Endodermal cell (in vitro differentiated cells): ENCODE data around the gene HENMT1. TPM values are rescaled to one million over a fixed set of nuclear protein-coding genes. Genes with fewer than 3 reads are reported as not detected.

ENCODE experiments used
- DNase-seq: peaks from one replicate; pipeline ENCODE4 v3.0.0-alpha.2; 2017
- H3K27ac ChIP-seq: 2 replicates; pipeline ENCODE4 v1.5.1; 2013; ENCODE audit warnings: mild to moderate bottlenecking, low read depth, low read length, moderate library complexity
- H3K27me3 ChIP-seq: 2 replicates; pipeline ENCODE4 v1.6.1; 2013; ENCODE audit warnings: mild to moderate bottlenecking, low read length, moderate library complexity; ENCODE audit not compliant: insufficient read depth, control insufficient read depth, poor library complexity, severe bottlenecking
- H3K36me3 ChIP-seq: 2 replicates; pipeline ENCODE4 v1.7.0; 2013; ENCODE audit warnings: mild to moderate bottlenecking, low read length, moderate library complexity; ENCODE audit not compliant: control insufficient read depth, insufficient read depth
- H3K4me1 ChIP-seq: one replicate; pipeline ENCODE4 v1.7.0; 2013; ENCODE audit warnings: low read length; ENCODE audit not compliant: control insufficient read depth, insufficient read depth
- H3K4me3 ChIP-seq: 2 replicates; pipeline ENCODE4 v1.5.1; 2013; ENCODE audit warnings: mild to moderate bottlenecking, low read length, moderate library complexity
- H3K9ac ChIP-seq: 2 replicates; pipeline ENCODE4 v1.6.1; 2013; ENCODE audit warnings: mild to moderate bottlenecking, low read length, moderate library complexity; ENCODE audit not compliant: poor library complexity, severe bottlenecking; ENCODE audit errors: extremely low read depth
- H3K9me3 ChIP-seq: 2 replicates; pipeline ENCODE4 v1.6.1; 2013; ENCODE audit warnings: mild to moderate bottlenecking, low read length, moderate library complexity; ENCODE audit not compliant: control insufficient read depth
- H3K27ac Mint-ChIP-seq: 2 replicates; pipeline ENCODE4 v1.8.0; 2020; ENCODE audit warnings: mixed read lengths
- H3K27me3 Mint-ChIP-seq: 2 replicates; pipeline ENCODE4 v1.8.0; 2021; ENCODE audit warnings: mild to moderate bottlenecking, mixed read lengths; ENCODE audit not compliant: insufficient read depth
- H3K36me3 Mint-ChIP-seq: 2 replicates; pipeline ENCODE4 v1.8.0; 2020; ENCODE audit warnings: low read depth, mixed read lengths
- H3K4me1 Mint-ChIP-seq: 2 replicates; pipeline ENCODE4 v1.8.0; 2020; ENCODE audit warnings: mixed read lengths
- H3K4me3 Mint-ChIP-seq: 2 replicates; pipeline ENCODE4 v1.8.0; 2020; ENCODE audit warnings: mild to moderate bottlenecking, moderate library complexity, mixed read lengths
- H3K9me3 Mint-ChIP-seq: 2 replicates; pipeline ENCODE4 v1.8.0; 2020; ENCODE audit warnings: mild to moderate bottlenecking, mixed read lengths
- WGBS, 2 experiments: methylation state at CpG; one replicate each; pipeline versions ENCODE4 v1.1.5 to v1.1.7; 2013; ENCODE audit warnings: missing lambda C conversion rate in 2 of 2, mixed read lengths in 1 of 2; ENCODE audit not compliant: insufficient coverage in 1 of 2, insufficient read length in 1 of 2; 5-methylcytosine and 5-hydroxymethylcytosine counted together
- total RNA-seq, 2 donors: library from RNA; stranded (reverse); fragmentation: NEBNext Ultra II Directional in 1 of 2; extraction: Animal tissue kit (Norgen Biotek cat#: 25700) in 1 of 2; gene quantifications; 2 replicates in 1 of 2; 3 replicates in 1 of 2; pipeline ENCODE4 v1.2.1, GENCODE V29; 2021
- TF ChIP-seq, protein P1 (sequence below): fragments of 200-600 bp; sonication (generic); conservative IDR thresholded peaks from 2 replicates; pipeline ENCODE4 v1.5.0; 2021; ENCODE audit warnings: antibody characterized with exemption, mild to moderate bottlenecking

Gene HENMT1
- total RNA-seq, 2 donors from 2014 or later: 4.3 to 7.4 TPM

GRCh38 chr1:108701176-108701849 is 40.4 kb upstream of the HENMT1 start:
- Mint-ChIP-seq H3K27me3 (no peaks in the 10 kb centered on the region), H3K9me3 (no peaks in the 10 kb centered on the region), H3K36me3 (peaks cover 58% of the 10 kb centered on the region), H3K27ac (no peak overlapping the region), H3K4me1 (no peaks in the 10 kb centered on the region), H3K4me3 (no peak overlapping the region)
- Histone ChIP-seq H3K36me3 (peaks cover 61% of the 10 kb centered on the region), H3K27ac (no peak overlapping the region), H3K27me3 (no peaks in the 10 kb centered on the region), H3K4me3 (no peak overlapping the region), H3K4me1 (no peaks in the 10 kb centered on the region), H3K9me3 (no peaks in the 10 kb centered on the region), H3K9ac (no peak overlapping the region)
- TF ChIP-seq, protein P1, sequence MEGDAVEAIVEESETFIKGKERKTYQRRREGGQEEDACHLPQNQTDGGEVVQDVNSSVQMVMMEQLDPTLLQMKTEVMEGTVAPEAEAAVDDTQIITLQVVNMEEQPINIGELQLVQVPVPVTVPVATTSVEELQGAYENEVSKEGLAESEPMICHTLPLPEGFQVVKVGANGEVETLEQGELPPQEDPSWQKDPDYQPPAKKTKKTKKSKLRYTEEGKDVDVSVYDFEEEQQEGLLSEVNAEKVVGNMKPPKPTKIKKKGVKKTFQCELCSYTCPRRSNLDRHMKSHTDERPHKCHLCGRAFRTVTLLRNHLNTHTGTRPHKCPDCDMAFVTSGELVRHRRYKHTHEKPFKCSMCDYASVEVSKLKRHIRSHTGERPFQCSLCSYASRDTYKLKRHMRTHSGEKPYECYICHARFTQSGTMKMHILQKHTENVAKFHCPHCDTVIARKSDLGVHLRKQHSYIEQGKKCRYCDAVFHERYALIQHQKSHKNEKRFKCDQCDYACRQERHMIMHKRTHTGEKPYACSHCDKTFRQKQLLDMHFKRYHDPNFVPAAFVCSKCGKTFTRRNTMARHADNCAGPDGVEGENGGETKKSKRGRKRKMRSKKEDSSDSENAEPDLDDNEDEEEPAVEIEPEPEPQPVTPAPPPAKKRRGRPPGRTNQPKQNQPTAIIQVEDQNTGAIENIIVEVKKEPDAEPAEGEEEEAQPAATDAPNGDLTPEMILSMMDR: no peak
- no peak for DNase-seq
- 92 to 95% methylated on average over 4 to 5 of the region's 5 CpGs for WGBS, 2 experiments

DNA sequence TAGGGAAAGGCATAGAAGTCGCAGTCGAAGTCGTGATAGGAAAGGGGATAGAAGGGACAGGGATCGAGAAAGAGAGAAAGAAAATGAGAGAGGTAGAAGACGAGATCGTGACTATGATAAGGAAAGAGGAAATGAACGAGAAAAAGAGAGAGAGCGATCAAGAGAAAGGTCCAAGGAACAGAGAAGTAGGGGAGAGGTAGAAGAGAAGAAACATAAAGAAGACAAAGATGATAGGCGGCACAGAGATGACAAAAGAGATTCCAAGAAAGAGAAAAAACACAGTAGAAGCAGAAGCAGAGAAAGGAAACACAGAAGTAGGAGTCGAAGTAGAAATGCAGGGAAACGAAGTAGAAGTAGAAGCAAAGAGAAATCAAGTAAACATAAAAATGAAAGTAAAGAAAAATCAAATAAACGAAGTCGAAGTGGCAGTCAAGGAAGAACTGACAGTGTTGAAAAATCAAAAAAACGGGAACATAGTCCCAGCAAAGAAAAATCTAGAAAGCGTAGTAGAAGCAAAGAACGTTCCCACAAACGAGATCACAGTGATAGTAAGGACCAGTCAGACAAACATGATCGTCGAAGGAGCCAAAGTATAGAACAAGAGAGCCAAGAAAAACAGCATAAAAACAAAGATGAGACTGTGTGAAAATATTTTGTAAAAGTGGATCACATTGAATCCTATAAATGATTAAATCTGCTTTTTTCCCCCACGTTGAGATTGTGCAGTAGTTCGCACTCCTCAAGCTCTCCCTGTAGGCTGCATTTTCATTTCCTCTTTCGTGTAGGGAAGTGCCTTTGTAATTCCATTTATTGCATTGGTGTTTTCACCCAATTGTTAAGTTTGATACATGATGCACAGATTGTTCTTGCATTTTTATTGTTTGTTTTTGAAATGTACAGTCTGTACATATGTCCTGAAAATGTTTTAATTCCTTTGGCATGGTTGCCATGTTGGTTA is 38.8 kb upstream of the HENMT1 start:
- Histone ChIP-seq H3K27me3 (no peaks in the 10 kb centered on the region), H3K9me3 (no peaks in the 10 kb centered on the region), H3K4me1 (no peaks in the 10 kb centered on the region), H3K36me3 (peaks cover 75% of the 10 kb centered on the region), H3K9ac (no peak overlapping the region), H3K27ac (no peak overlapping the region), H3K4me3 (no peak overlapping the region)
- WGBS, 2 experiments: 96 to 98% methylated on average over 19 to 22 of the region's 22 CpGs
- no peak for DNase-seq
- Mint-ChIP-seq H3K4me1 (peaks cover 7% of the 10 kb centered on the region), H3K27me3 (no peaks in the 10 kb centered on the region), H3K27ac (peak overlapping the region; percentile 22), H3K9me3 (no peaks in the 10 kb centered on the region), H3K4me3 (no peak overlapping the region), H3K36me3 (peaks cover 69% of the 10 kb centered on the region)
- TF ChIP-seq, protein P1: no peak

DNA sequence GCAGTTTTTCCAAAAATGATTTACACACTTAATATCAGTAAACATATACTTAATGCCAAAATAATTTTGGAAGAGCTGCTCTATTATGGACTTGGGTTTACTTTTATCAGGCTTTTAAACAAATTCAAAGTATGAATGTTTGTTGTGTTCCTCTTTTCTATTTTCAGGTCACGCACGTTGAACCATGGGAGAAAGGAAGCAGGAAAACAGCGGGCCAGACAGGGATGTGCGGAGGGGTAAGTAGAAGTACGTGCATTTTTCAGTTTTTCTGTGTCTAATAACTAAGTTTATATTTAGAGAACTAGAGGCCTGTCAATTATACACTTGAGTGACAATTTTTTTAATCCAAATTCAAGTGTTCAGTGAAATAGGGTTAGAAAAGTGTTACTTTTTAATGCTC is 34.6 kb upstream of the HENMT1 start:
- Histone ChIP-seq H3K27me3 (no peaks in the 10 kb centered on the region), H3K9me3 (no peaks in the 10 kb centered on the region), H3K27ac (no peak overlapping the region), H3K9ac (no peak overlapping the region), H3K4me1 (no peaks in the 10 kb centered on the region), H3K4me3 (peak overlapping the region; percentile 98), H3K36me3 (peaks cover 60% of the 10 kb centered on the region)
- no peak for DNase-seq
- H3K9me3 Mint-ChIP-seq: no peaks in the 10 kb centered on the region
- TF ChIP-seq, protein P1: no peak
- peaks cover 53% of the 10 kb centered on the region for H3K36me3 Mint-ChIP-seq
- WGBS, 2 experiments: 98 to 100% methylated on average over 2 to 5 of the region's 5 CpGs
- H3K27me3 Mint-ChIP-seq: no peaks in the 10 kb centered on the region
- no peak overlapping the region for H3K27ac Mint-ChIP-seq
- H3K4me1 Mint-ChIP-seq: peaks cover 19% of the 10 kb centered on the region
- peak overlapping the region; percentile 4 for H3K4me3 Mint-ChIP-seq
